ENCODE results near the gene SUSD4.

SUSD4 gene

GRCh38 chr1:223234170-223234514 lies 129.8 kb downstream of the SUSD4 start:
- Histone ChIP-seq H3K4me3 (ENCODE audit: insufficient read length, low read depth) (no peak overlapping the region), H3K9me3 (ENCODE audit: insufficient read depth, low read length) (peaks cover 6% of the 10 kb centered on the region; the same call in 1 of the 2 replicates), H3K9ac (ENCODE audit: insufficient read length, low read depth) (no peak overlapping the region), H3K36me3 (ENCODE audit: insufficient read depth, insufficient read length, low read length) (no peaks in the 10 kb centered on the region), H3K27me3 (ENCODE audit: insufficient read depth, insufficient read length) (no peaks in the 10 kb centered on the region), H3K4me1 (ENCODE audit: insufficient read depth, insufficient read length) (no peaks in the 10 kb centered on the region)
- TF ChIP-seq YY1 (IDR thresholded peaks at IDR 0.05; ENCODE audit: insufficient read depth, insufficient read length), result no peak
- TF ChIP-seq SUZ12 (IDR thresholded peaks at IDR 0.05; ENCODE audit: extremely low read depth, insufficient read depth, insufficient read length), result no peak
- TF ChIP-seq ZNF274 (IDR thresholded peaks at IDR 0.05; ENCODE audit: low read depth, low read length), result no peak
- DNase-seq (ENCODE audit: low read depth, low spot score), result no peak

- Histone ChIP-seq H3K36me3 (ENCODE audit: insufficient read depth, insufficient read length, low read length) (no peaks in the 10 kb centered on the region), H3K4me1 (ENCODE audit: insufficient read depth, insufficient read length) (no peaks in the 10 kb centered on the region), H3K27me3 (ENCODE audit: insufficient read depth, insufficient read length) (no peaks in the 10 kb centered on the region), H3K4me3 (ENCODE audit: insufficient read length, low read depth) (no peak overlapping the region), H3K9ac (ENCODE audit: insufficient read length, low read depth) (no peak overlapping the region), H3K9me3 (ENCODE audit: insufficient read depth, low read length) (peaks cover 6% of the 10 kb centered on the region; the same call in 1 of the 2 replicates)
- no peak for DNase-seq (ENCODE audit: low read depth, low spot score)
- TF ChIP-seq ZNF274 (IDR thresholded peaks at IDR 0.05; ENCODE audit: low read depth, low read length), result no peak
- TF ChIP-seq SUZ12 (IDR thresholded peaks at IDR 0.05; ENCODE audit: extremely low read depth, insufficient read depth, insufficient read length), result no peak
- no peak for TF ChIP-seq YY1 (IDR thresholded peaks at IDR 0.05; ENCODE audit: insufficient read depth, insufficient read length)
Observed at GRCh38 chr1:223233410-223234169, 130.4 kb downstream of the SUSD4 start.

GRCh38 chr1:223233019-223233409 lies 131.0 kb downstream of the SUSD4 start:
- Histone ChIP-seq H3K36me3 (ENCODE audit: insufficient read depth, insufficient read length, low read length) (no peaks in the 10 kb centered on the region), H3K4me3 (ENCODE audit: insufficient read length, low read depth) (no peak overlapping the region), H3K4me1 (ENCODE audit: insufficient read depth, insufficient read length) (no peaks in the 10 kb centered on the region), H3K9ac (ENCODE audit: insufficient read length, low read depth) (no peak overlapping the region), H3K27me3 (ENCODE audit: insufficient read depth, insufficient read length) (no peaks in the 10 kb centered on the region), H3K9me3 (ENCODE audit: insufficient read depth, low read length) (peaks cover 6% of the 10 kb centered on the region; the same call in 1 of the 2 replicates)
- DNase-seq (ENCODE audit: low read depth, low spot score), result no peak
- TF ChIP-seq SUZ12 (IDR thresholded peaks at IDR 0.05; ENCODE audit: extremely low read depth, insufficient read depth, insufficient read length) (no peak), YY1 (IDR thresholded peaks at IDR 0.05; ENCODE audit: insufficient read depth, insufficient read length) (no peak), ZNF274 (IDR thresholded peaks at IDR 0.05; ENCODE audit: low read depth, low read length) (no peak)

GRCh38 chr1:223231581-223231980 lies 132.4 kb downstream of the SUSD4 start:
- Histone ChIP-seq H3K9ac (ENCODE audit: insufficient read length, low read depth) (no peak overlapping the region), H3K4me1 (ENCODE audit: insufficient read depth, insufficient read length) (no peaks in the 10 kb centered on the region), H3K9me3 (ENCODE audit: insufficient read depth, low read length) (peaks cover 3% of the 10 kb centered on the region; the same call in 1 of the 2 replicates), H3K4me3 (ENCODE audit: insufficient read length, low read depth) (no peak overlapping the region), H3K27me3 (ENCODE audit: insufficient read depth, insufficient read length) (no peaks in the 10 kb centered on the region), H3K36me3 (ENCODE audit: insufficient read depth, insufficient read length, low read length) (no peaks in the 10 kb centered on the region)
- TF ChIP-seq SUZ12 (IDR thresholded peaks at IDR 0.05; ENCODE audit: extremely low read depth, insufficient read depth, insufficient read length) (no peak), YY1 (IDR thresholded peaks at IDR 0.05; ENCODE audit: insufficient read depth, insufficient read length) (no peak), ZNF274 (IDR thresholded peaks at IDR 0.05; ENCODE audit: low read depth, low read length) (no peak)
- no peak for DNase-seq (ENCODE audit: low read depth, low spot score)

DNA sequence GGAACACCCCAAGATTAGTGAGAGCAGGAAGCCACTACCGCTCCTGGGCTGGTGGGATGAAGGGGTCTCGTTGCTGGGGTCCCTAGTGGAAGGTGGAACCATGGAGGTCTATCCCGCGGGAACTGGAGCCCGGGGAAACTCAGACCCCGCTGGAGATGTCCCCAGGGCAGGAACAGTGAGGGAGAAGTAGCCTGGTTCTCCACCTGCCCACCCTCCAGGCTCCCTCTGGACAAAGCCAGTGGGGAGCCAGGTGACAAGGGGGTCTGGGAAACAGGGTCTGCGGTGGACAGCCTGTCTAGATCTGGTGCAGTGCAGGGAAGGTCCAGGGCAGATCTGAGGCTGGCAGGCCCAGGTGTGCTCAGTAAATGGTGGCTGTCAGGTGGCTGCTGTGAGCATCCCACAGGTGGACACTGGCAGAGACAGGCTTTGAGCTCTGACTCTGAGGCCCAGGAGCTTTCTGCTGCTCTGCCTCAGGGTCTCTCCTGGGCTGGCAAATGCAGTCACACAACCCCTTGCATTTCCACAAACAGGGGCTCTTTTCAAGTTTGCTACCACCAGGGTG lies 132.9 kb downstream of the SUSD4 start:
- Histone ChIP-seq H3K4me3 (ENCODE audit: insufficient read length, low read depth) (no peak overlapping the region), H3K27me3 (ENCODE audit: insufficient read depth, insufficient read length) (no peaks in the 10 kb centered on the region), H3K9ac (ENCODE audit: insufficient read length, low read depth) (no peak overlapping the region), H3K4me1 (ENCODE audit: insufficient read depth, insufficient read length) (no peaks in the 10 kb centered on the region), H3K9me3 (ENCODE audit: insufficient read depth, low read length) (no peaks in the 10 kb centered on the region), H3K36me3 (ENCODE audit: insufficient read depth, insufficient read length, low read length) (no peaks in the 10 kb centered on the region)
- no peak for TF ChIP-seq ZNF274 (IDR thresholded peaks at IDR 0.05; ENCODE audit: low read depth, low read length)
- no peak for TF ChIP-seq YY1 (IDR thresholded peaks at IDR 0.05; ENCODE audit: insufficient read depth, insufficient read length)
- DNase-seq (ENCODE audit: low read depth, low spot score), result no peak

DNA sequence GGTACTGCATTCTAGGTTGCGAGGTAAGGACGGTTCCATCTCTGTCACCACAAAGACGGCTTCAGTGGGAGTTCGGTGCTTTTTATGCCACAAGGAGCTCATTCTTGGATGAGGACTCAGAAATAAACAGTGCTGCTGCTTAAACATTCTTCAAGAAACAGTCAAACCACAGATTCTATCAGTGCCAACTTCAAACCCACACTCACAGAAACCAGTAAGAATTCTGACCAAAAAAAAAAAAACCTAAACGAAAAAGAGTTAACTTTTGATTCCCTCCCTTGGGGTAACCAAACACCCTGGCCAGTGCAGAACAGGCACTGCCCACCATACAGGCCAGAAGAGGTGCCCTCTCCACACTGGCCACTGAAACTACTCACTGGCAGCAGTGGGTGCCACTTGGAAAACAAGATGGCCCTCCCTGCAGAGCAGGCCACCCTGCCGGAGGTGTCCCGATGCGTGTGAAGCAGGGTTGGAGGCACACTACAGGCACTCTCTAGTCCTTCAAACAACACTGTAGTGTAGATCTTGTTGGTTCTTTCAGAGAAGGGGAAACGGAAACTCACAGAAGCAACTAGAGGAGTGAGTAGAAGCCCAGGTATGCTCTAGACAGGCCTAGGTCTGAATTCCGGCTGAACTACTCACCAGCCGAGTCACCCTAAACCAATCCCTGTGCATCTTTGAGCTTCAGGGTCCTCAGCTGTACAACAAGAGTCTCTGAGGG lies 133.7 kb downstream of the SUSD4 start:
- Histone ChIP-seq H3K4me1 (ENCODE audit: insufficient read depth, insufficient read length) (no peaks in the 10 kb centered on the region), H3K4me3 (ENCODE audit: insufficient read length, low read depth) (no peak overlapping the region)
- TF ChIP-seq ZNF274 (IDR thresholded peaks at IDR 0.05; ENCODE audit: low read depth, low read length), result no peak
- no peak for TF ChIP-seq YY1 (IDR thresholded peaks at IDR 0.05; ENCODE audit: insufficient read depth, insufficient read length)
- TF ChIP-seq SUZ12 (IDR thresholded peaks at IDR 0.05; ENCODE audit: extremely low read depth, insufficient read depth, insufficient read length), result no peak

GRCh38 chr1:223229756-223230155 lies 134.2 kb downstream of the SUSD4 start:
- Histone ChIP-seq H3K4me3 (ENCODE audit: insufficient read length, low read depth) (no peak overlapping the region), H3K4me1 (ENCODE audit: insufficient read depth, insufficient read length) (no peaks in the 10 kb centered on the region), H3K36me3 (ENCODE audit: insufficient read depth, insufficient read length, low read length) (no peaks in the 10 kb centered on the region), H3K27me3 (ENCODE audit: insufficient read depth, insufficient read length) (no peaks in the 10 kb centered on the region), H3K9ac (ENCODE audit: insufficient read length, low read depth) (no peak overlapping the region), H3K9me3 (ENCODE audit: insufficient read depth, low read length) (no peaks in the 10 kb centered on the region)
- DNase-seq (ENCODE audit: low read depth, low spot score), result no peak
- TF ChIP-seq SUZ12 (IDR thresholded peaks at IDR 0.05; ENCODE audit: extremely low read depth, insufficient read depth, insufficient read length) (no peak), ZNF274 (IDR thresholded peaks at IDR 0.05; ENCODE audit: low read depth, low read length) (no peak), YY1 (IDR thresholded peaks at IDR 0.05; ENCODE audit: insufficient read depth, insufficient read length) (no peak)

More for the DNA sequence above, 133.7 kb downstream of the SUSD4 start:
- H3K27me3 ChIP-seq (ENCODE audit: insufficient read depth, insufficient read length), result no peaks in the 10 kb centered on the region
- H3K9ac ChIP-seq (ENCODE audit: insufficient read length, low read depth), result no peak overlapping the region
- no peaks in the 10 kb centered on the region for H3K36me3 ChIP-seq (ENCODE audit: insufficient read depth, insufficient read length, low read length)
- DNase-seq (ENCODE audit: low read depth, low spot score), result no peak
- H3K9me3 ChIP-seq (ENCODE audit: insufficient read depth, low read length), result no peaks in the 10 kb centered on the region
